DMS153 (cell line): ENCODE results near the gene TEKT5.
"Not testable (repeated sequence)": the region's sequence is repeated elsewhere in the genome, so short reads cannot be mapped to it uniquely, and the experiment has no call there.

Experiments used
- DNase-seq: peaks from one replicate; lab custom pipeline; 2025; lab: John Stamatoyannopoulos, UW

The TEKT5 gene

DNA sequence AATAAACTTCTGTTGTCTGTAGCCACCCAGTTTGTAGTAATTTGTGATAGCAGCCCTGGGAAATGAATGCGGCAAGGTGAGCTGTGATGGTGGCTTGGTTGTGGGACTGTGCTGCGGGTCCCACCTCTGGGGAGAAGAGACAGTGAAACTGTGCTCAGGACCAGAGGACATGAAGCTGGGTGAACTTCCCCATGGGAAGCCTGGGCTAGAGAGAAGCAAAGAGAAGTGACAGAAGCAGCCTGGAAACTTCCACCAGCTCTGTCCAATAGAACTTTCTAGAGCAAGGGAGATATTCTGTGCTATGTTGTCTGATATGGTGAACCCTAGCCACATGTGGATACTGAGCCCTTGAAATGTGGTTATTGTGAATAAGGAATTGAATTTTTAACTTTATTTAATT is 62.8 kb downstream of the TEKT5 start:
- no peak for DNase-seq

DNA sequence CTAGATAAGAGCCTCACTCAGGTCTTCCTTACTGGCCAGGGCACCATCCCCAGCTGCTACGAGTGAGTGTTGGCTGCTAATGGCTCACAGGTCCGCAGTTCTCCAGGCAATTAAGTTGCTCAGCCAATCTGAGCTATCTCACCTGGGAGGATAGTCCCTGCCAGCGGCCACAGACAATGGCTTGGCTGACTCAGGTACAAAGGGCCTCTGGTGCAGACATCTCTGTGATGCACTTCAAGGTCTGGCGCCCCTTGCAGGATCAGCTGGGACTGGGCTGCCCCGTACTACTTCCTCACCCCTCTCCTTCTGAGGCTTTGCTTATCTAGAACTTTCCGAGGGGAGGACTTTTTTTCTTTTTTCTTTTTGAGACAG is 65.2 kb downstream of the TEKT5 start:
- peak; percentile 10 for DNase-seq

DNA sequence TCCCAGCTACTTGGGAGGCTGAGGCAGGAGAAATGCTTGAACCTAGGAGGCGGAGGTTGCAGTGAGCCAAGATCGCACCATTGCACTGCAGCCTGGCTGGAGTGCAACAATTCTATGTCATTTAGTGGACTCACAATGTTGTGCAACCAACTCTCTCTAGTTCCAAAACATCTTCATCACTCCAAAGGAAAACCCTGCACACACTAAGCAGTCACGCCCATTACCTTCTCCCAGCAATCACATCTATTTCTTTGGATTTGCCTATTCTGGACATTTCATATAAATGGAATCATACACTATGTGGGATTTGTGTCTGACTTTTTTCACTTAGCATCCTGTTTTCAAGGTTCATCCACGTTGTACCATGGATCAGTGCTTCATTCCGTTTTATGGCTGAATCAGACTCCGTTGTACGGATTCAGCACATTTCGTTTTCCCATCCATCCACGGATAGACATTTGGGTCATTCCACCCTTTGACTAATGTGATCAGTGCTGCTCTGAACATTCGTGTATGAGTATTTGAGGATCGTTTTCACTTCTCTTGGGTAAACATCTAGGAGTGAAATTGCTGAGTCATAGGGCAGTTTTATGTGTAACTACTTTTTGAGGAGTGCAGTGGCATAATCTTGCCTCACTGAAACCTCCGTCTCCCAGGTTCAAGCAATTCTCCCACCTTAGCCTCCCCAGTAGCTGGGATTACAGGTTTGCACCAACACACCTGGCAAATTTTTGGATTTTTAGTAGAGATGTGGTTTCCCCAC is 69.0 kb downstream of the TEKT5 start:
- DNase-seq: no peak

DNA sequence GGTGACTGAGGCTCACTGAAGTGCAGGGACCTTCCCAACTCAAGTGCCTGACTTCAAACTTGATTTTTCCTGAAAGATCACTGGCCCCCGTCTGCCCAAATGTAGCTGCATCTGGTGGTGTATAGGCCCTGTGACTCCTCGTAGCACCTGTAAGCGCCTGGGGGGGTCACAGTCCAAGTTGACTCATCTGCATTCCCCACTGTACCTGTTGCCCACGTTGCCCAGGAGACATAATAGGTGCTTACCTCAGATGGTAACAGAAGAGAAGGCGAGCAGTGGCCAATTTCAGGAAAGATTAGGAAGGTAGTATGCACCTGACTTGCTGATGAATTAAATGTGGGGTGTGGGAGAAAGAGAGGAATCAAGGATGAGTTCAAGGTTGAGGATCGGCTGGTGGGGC is 70.2 kb downstream of the TEKT5 start:
- DNase-seq: no peak

DNA sequence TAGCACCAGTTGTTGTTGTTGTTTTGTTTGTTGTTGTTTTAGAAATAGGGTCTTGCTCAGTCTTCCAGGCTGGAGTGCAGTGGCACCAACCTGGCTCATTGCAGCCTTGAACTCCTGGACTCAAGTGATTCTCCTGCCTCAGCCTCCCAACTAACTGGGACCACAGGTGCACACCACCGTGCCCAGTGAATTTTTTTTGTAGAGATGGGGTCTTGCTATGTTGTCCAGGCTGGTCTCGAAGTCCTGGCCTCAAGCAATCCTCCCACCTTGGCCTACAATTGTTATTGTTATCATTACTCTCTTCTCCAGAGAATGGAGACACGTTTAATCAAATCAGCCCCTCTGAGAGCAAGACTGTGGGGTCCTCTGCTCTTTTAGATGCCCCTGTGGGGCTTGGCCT is 71.7 kb downstream of the TEKT5 start:
- no peak for DNase-seq

DNA sequence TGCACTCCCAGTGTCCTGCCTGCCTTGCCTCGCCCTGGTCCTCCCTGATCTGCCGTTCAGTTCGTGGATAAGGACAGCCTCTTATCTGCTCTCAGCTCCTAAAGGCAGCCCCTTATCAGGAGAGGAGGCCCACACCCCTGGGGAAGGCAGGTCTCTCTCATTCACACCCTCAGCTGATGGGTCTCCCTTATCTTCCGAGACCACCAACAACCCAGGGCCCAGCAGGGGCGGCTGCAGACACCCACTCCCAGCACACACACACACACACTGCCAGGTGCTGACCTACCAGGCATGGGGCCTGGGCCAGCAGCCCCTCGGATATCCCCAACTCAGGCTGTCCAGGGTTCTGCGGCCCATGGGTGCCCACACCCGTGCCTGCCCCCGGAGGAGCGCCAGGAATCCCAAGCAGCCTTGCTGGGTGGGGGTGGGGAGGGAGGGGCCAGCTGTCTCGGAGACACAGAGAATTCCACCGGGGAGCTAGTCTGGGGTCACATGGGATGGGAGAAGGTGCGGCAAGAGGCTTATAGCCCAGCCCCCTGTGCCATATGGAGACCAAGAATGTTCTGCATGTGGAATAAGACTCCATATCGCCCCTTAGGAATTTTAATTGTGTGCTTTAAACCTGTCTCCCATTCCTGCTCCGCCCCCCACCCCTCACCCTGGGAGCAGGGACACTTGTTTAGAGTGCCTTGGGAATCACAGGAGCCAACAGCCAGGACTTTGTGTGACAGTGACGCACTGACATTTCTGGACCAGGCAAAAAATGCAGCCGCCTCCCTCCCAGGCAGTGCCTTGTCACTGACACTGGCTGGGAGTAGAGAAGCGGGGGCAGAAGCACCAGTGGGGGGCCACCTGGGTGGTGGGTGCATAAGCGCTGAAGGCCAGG is 72.5 kb downstream of the TEKT5 start:
- no peak for DNase-seq

DNA sequence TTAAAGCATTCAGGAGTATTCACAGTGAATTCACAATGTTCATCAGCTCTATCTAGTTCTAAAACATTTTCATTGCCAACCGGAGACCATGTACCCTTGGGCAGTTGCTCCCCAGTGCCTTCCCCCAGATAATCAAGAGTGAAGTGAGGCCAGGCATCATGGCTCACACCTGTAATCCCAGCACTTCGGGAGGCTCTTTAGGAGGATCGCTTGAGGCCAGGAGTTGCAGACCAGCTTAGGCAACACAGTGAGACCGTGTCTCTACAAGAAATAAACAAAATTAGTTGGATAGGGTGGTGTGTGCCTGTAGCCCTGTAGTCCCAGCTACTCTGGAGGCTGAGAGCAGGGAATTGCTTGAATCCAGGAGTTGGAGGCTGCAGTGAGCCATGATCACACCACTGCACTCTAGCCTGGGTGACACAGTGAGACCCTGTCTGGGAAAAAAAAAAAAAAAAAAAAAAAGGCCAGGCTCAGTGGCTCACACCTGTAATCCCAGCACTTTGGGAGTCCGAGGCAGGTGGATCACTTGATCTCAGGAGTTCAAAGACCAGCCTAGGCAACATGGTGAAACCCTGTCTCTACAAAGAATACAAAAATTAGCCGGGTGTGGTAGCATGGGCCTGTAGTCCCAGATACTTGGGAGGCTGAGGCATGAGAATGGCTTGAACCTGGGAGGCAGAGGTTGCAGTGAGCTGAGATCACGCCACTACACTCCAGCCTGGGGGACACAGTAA is 73.3 kb downstream of the TEKT5 start:
- DNase-seq: not testable (repeated sequence)

DNA sequence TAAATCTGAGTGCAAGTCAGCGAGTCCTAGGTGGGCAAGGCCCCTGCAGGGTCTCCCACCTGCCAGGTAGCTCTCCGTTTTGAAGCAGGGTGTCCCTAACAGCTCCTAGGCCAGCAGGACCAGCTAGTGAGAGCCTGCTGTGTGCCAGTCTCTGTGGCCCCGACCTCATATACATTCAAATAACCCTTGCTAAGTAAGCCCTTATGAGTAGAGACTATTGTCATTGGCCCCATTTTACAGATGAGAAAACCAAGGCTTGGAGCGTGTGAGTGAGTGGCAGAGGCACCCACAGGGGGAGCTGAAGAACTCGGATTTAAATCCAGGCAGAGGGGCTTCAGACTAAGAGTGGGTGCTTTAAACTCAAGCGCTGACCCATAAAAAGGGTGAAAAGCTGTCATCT is 74.6 kb downstream of the TEKT5 start:
- DNase-seq: no peak

DNA sequence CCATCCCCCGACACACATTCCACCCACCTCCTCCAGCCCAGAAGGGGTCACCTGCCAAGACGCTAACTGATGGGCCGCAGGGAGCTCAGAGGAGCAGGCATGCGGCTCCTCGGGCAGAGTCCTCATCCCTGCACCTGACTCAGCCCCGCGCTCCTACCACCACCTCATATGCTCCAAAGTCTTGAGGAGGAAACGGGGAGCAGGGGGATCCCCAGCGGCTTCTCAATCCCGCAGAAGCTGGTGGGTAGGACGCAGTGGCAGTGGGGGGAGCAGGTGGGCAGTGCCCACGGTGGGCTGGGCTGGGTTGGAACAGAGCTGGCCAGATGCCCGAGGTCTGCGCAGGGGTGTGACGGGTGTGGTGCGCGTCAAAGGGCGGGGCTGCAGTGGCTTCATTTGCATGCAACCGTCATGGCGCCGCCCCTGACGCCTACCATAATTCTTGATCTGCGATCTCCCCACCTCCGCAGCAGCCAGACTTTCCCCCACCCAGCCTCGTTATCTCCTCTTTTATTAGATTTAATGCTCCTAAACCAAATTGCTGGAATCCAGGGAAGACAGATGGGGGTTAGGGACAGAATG is 75.4 kb downstream of the TEKT5 start:
- DNase-seq: no peak

DNA sequence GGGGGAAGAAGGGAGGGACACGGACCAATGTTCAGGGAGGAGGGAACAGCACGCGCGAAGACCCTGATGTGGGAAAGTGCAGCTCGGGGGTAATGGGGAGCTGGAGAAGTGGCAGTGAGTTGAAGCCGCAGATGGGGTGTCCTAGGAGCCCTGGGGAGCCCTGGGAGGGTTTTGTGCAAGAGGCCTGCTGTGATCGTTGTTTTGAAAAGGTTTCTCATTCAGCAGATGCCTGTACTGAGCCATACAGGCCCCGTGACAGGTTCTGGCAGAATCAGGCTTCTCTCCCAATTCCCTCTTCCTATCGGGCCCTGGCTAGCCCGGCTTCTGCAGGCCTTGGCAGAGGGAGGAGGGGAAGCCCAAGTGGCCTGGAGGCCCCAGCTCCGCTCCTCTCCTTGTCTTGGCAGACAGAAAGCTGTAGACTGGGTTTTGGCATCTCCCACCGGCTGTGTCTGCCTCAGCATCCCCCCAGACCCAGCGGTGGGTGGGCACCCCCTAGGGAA is 76.0 kb downstream of the TEKT5 start:
- DNase-seq: no peak

DNA sequence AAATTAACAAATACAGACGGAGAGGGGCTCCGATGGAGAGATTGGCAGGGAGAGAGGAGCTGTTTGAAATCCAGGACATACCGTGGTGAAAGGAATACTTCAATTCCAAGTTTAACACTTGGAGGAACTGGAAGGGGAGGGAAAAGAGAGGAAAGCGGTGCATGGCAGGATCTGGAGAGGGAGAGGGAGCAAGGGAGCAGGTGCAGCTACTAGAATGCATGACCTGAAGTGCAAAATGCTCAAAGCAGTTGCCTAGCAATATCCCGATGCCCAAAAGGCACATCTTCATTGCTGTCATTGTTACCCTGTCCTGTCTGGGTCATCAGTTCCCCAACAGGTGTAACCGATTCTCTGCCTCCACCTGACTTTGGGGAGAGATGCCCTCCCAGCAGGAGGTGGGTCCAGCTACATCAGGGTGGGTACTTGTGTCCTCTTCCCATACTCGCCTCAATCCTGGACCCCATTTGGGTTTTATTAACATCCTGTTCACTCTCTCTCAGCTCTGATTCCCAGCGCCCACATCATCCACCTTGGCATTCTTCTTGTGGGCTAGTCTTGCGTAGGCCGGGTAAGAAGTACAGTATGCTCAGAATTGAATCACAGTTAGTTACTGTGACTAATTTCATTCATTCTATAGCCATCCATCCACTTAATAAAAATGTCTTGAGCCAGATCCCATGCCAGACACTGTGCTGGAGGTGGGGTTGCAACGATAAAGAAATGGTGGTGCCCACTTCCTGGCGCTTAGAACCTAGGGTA is 76.9 kb downstream of the TEKT5 start:
- DNase-seq: peak; percentile 55

DNA sequence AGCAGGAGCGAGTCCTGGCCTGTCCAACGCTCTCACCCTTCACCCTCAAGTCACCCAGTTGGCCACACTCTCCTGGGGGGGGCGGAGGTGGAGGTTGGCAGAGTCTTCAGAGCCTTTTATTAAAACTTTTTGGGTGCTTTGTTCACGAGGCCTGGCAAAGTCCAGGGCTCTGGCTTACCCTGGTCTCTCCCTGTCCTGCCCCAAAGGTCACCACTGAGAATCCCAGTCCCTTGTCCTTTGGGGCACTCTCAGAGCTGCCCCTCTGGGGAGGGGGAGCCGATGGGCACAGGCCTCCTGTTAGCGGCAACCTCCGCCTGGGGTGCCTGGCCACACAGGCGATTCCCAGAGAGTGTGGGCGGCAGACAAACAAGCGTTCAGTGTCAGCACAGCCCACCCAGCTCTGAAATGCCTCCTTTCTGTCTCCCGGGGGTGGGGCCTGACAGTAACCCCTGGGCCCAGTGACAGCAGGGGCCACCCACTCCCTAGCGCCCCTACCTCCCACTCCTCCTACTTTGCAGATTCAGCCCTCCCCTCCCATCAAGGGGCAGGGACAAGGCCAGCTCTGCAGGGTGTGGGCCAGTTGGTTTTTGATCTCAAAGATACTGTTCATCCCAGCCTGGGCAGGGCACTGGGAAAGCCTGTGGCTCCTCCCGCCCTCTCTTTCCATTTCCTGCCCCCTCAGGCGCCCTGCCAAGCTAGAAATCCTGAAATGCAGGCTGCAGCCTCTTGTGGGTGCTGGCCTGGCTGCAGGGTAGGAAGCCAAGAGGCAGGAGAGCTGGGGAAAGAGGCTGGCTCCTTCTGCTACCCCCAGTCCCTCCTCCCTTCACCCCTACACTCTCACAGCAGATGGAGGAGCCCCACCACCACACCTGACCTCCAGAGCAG is 77.7 kb downstream of the TEKT5 start:
- DNase-seq: peak; percentile 81

DNA sequence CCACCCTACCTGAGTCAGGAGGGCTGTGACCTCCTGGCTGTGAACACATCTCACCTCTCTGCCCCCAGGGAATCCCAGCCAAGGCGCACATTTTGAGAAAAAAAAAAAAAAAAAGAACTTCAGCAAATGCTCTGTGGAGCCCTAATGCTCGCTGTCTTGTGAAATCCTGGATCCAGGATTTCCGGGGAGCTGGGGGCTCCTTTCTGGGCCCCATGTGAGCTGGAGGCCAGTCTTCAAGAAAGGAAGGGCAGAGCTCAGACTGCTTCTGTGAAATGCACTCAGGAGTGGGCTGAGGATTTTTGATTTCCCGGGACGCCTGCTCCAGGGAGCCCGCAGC is 78.3 kb downstream of the TEKT5 start:
- no peak for DNase-seq

DNA sequence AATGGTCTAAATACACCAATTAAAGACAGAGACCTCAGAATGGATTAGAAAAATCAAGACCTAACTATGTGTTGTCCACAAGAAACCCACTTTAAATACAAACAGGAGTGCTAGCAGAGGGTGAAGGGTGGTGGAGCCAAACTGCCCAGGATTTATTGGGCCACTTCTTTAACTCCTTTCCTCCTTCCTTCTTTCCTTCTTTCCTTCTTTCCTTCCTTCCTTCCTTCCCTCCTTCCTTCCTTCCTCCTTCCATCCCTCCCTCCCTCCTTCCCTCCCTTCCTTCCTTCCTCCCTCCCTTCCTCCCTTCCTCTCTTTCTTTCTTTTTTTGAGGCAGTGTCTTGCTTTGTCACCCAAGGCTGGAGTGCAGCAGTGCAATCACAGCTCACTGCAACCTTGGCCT is 80.0 kb downstream of the TEKT5 start:
- no peak for DNase-seq

DNA sequence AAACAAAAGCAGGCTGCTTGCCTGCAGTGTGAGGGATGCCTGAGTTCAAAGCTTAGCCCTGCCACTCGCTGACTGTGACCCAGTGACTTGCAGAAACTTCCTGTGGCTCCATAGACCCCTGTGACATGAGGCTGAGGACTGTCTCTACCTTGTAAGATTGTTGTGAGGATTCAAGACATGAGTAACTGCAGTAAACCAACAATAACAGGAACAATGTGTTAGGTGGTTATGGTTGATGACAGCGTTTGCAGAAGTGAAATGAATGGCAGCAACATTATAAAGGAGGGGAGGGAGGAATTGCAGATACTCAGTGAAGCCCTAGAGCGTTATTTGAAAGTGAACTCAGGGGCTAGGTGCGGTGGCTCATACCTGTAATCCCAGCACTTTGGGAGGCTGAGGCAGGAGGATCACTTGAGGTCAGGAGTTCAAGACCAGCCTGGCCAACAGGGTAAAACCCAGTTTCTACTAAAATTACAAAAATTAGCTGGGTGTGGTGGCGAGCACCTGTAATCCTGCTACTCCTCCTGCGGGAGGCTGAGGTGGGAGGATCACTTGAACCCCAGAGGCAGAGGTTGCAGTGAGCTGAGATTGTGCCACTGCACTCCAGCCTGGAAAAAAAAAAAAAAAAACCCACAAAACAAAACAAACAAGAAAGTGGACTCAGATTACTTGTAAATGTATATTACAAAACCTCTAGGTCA is 80.8 kb downstream of the TEKT5 start:
- no peak for DNase-seq

DNA sequence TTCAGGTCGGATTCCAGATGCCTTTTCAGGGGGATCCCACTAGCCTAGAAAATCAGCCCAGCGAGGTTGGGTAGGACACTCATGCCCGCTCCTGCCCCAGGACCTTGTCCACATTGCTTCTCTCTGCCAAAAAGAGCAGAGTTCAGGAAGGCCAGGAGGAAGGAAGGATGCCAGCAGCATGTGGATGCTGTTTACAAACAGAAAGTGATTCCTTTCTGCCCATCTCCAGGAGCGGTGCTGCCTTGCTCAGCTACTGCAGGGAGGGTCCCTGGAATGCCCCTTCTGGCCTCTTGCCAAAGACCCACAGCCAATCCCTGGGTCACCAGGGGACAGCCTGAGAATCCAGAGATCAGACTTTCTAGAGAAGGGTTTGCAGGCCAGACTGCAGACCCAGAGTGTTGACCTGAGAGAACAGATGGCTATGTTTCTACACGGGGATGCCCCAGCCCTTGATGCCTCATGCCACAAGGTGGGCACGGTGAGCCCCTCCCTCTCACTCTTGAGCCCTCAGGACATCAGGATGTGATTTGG is 82.0 kb downstream of the TEKT5 start:
- DNase-seq: no peak

DNA sequence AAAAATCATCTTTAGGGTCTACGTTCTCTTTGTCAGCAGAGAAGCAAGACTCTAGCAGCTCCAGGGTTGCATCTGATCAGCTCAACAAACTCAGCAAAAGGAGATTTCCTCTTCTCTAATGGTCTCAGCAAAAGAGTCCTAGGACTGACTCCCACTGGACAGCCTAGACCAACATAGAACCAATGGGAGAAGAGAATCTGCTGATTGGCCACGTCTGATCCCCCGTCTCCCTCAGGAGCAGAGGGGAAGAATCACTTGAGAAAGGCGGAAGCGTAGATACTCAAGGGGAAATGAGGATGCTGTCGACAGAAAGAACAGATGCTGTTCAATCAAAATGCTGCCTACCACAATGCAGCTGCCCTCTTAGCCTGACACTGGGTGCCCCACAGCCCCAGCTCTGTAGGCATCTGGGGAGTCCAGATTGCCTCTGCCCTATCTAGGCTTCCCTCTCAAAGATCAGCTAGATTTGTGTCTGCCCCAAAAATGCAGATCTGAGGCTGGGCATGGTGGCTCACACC is 82.8 kb downstream of the TEKT5 start:
- no peak for DNase-seq

DNA sequence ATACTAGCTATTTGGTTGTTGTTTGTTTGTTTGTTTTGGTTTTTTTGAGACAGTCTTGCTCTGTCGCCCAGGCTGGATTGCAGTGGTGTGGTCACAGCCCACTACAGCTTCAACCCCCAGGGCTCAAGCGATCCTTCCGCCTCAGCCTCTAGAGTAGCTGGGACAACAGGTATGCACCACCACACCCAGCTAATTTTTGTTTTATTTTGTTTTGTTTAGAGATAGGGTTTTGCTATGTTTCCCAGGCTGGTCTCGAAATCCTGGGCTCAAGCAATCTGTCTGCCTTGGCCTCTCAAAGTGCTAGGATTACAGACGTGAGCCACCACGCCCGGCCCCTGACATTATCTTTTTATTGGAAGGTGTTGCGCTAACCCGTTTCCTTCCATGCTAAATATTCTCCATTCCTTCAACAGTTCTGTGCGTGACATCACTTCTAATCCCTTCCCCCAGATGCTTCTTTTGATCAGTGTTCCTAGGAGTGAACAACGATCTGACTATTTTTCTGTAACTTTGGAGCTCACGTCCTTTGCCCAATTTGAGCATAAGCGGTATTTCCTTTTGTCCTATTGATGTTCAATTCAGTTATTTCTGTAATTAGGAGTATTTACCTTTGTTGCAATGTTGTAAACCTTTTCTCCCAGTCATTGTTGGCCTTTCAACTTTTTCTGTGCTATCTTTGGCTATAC is 84.1 kb downstream of the TEKT5 start:
- DNase-seq: no peak

DNA sequence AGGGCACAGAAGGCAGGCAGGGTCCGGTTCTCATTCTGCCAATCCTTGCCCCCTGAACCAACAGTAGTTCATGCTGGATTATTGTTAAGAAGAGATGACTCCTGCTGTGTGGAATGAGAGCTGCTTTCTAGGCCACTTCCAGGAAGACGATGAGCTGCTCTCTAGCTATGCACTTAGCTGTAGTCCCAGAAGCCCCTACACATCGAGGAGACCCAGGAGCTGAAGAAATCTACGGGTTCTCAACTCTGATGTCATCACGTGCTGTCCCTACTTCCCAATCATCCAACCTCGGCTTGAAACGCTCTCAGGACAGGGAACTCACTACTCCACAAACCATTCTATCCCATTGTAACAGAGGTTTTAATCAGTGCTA is 85.3 kb downstream of the TEKT5 start:
- DNase-seq: no peak
